GM18498 (cell line): ENCODE measurements around the gene CLCN2.

Source experiments
- ATAC-seq: cut with Tn5 transposase; IDR thresholded peaks from one replicate; pipeline ENCODE4 v1.9.1; 2021; ENCODE audit warnings: mild to moderate bottlenecking, moderate library complexity; ENCODE audit not compliant: unreplicated experiment

CLCN2 gene

DNA sequence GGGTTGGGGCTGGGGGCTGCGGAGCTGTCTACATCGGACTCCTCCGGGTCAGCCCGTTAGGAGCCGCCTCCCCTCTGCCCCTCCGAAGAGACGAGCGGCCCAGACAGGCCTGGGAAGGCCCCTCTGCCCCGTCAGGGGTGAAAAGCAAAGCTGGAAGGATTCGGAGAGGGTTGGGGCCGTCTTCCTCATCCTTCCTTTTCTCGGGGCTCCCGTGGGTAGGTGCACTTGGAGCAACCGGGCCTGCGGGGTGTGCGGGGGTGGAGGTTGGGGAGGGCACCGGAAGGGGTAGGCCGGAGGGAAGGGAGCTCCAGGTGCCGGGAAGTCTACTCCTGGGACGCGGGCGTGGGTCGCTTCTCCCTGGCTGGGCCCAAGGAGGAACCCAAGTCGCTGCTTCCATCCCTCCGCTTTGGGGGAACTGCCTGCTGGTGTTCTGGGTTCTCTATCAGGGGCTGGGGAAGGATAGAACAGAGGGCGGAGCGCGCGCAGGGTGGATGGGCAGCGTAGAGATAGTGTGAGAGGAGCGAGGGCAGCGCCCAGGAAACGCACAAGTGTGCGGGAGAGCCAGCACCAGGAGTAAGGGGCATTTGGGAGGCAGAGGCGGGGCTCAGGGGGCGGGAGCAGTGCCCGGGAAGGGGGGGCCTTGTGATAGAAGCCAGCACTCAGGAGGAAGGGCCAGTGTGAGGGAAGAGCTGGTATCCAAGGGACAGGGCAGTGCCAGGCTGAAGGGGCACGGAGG is 695 bp upstream of the CLCN2 start:
- peak; percentile 6 for ATAC-seq

GRCh38 chr3:184360929-184361531 is 375 bp downstream of the CLCN2 start:
- ATAC-seq: peak; percentile 4

- no peak for ATAC-seq
Measured at GRCh38 chr3:184360070-184360928, 1.1 kb downstream of the CLCN2 start.

DNA sequence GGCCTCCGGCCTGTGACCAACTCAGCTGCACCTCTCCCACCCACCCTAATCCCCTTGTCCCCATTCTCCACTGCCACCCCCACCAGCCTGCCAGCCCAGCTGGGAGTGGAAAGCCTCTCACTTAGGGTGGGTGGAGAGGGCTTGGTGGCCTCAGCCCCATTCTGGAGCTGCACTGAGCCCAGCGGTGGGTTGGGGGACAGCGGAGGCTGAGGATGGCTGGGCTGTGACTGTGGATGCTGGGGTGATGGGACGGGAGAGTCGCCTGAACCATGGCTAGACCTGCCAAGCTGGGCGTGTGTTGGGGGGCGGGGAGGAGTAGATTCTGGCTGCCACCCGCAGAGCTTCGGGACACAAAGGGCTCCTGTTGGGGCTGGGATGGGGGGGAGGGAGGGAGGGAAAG is 1.8 kb downstream of the CLCN2 start:
- ATAC-seq: no peak

DNA sequence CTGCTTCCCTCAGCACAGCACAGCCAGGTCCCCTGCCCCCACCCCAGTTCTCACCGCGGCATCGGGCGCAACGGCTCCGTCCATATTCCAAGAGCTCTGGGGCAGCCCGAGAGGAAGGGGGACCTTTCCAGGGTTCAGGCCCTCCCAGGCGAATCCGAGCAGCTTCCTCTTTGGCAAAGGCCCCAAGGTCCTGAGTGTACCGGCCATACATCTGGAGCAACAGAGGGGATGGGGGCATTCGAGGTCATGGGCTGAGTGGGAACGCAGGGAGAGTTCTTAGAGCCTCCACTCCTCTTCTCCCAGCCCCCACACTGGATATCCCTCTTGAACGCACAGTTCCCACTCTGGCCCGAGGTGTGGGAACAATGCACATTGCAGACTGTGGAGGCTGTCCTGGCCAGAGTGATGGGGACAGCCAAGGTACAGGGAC is 2.5 kb downstream of the CLCN2 start:
- no peak for ATAC-seq

DNA sequence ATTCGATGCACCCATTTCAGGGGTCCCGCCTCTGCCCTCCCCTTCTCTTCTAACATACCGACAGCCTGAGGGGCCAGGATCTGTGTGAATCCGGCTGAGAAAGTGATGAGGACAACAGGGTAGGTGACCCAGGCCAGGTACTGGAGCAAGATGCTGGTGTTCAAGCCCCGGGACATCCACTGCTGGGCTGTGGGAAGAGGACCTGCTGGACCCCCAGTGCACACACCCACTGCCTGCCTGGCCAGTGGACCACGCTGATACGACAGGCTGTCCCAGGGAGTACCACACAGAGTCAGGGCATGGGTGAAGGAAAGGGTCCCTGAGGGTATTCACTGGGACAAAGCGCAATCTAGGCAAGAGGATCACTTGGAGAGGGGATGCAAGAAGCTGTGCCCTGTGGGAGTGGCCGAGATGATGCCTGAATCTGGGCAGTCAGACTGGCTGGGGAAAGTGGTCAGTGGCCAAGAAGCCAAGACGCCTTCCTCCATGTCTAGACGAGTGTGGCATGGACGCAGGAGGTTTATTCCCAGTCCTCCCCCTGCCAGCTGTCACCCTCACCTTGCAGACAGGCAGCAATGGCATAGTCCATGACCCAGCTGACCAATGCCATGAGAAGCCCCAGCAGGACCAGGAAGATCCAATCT is 3.2 kb downstream of the CLCN2 start:
- no peak for ATAC-seq

DNA sequence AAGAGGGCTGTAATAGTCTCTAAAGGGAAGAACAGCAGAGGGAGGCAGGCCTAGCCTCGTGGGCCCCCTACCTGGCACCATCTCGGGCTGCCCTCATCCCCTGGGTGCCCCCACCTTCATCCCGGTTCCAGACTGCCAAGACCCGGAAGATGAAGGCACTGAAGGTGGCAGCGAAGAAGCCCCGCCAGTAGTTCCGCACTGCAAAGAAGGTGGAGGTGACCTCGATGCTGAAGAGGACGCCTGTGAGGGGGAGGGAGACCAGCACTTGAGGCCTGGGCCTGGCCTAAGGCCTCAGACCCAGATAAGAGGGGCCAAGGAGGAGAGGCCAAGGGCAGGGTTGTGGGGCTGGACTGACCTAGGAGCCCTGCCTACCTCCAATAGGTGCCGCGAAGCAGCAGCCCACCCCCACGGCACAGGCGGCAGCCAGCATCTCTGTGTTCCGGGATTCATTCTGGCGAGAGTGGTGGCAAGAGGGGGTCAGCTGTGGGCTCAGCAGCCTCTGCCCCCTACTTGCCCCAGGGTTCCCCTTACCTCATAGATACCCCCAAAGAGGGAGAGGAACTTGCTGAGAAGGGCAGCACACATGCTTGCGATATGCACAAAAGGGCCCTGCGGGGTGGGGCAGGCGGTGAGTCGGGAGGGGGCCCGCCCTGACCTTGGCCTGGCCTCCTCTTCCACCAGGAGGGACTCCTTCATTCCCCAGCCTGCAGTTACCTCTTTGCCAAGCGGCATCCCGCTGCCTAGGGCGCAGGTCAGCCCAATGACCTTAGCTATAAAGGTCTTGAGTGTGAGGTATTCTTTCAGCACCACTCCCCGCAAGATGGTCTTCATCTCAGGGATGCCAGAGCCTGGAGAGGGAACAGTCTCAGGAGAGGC is 3.9 kb downstream of the CLCN2 start:
- ATAC-seq: no peak

DNA sequence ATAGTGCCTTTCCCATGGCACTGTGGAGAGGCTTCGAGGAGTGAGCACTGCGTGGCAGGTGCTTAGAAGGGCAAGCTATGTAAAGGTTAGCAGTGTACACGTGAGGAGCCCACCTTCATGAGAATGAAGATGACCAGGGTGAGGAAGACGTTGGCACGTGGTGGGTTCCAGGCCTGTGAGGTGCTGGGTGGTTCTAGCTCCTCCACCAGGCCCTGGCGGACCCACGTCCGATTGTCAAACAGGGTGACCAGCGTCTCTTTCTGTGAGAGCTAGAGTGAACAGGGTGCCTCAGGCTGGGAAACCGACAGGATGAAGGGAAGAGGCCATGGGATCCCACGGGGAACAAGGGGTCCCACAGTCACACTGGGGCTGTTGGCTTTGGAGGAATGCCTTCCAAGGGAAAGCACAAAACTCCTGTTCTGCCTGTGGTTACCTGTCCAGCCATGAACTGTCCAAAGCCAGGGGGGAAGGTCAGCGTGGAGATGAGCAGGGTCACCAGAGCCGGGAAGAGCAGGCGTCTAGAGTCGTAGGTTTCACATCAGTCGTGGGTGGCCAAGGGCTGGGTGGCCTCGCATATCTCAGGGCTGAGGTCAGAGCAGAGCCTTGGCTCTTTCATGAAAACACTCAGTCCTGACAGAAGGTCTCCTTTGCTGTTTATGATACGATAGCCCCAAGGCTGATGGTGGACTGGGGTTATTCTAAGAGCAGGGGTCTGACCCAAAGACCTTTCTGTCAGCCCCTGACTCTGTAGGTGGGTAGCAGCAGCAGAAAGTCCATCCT is 6.0 kb downstream of the CLCN2 start:
- no peak for ATAC-seq

DNA sequence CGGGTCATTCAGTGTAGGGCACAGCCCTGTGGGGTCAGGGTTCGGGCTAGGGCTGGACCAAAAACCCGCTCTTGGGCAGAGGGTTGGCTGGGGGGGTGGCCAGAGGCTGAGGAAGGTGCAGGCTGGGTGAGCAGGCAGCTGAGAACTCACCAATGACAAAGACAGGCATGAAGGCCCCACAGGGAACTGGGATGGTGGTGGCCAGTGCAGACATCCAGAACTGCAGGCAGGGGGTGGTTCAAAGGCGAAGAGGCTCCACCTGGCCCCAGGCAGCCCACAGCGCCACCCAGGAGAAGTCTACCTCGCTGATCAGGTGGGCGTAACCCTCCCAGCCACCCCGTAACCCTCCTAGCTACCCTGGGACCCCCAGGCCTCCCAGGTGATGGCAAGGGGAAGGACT is 6.7 kb downstream of the CLCN2 start:
- ATAC-seq: no peak

DNA sequence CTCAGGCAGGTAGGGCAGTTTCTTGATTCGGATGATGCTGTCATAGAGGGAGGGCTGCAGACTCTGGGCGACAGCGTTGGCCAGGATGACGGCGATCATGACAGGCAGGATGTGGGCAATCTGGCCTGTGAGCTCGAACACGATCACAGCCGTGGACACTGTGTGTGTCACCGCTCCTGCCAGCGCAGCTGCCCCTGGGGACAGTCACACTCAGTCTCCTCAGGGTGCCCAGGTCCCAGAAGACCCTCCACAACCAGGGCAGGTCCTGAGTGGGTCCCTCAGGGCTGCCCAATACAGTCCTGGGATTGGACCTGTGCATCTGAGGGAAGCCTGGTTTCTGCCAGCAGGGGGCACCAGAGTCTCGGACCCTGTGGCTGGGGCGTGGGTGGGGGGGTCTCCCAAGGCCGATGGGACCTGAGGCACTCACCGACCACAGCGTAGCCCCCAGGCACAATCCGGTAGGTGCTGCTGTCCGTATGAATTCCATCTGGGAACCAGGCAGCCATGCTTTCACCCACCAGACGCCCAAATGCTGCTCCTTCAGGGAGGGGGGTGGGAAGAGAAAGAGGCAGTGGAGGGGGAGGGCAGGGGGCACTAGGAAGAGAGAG is 7.2 kb downstream of the CLCN2 start:
- no peak for ATAC-seq

GRCh38 chr3:184353546-184353941 is 7.9 kb downstream of the CLCN2 start:
- ATAC-seq: no peak

GRCh38 chr3:184352897-184353545 is 8.4 kb downstream of the CLCN2 start:
- no peak for ATAC-seq

DNA sequence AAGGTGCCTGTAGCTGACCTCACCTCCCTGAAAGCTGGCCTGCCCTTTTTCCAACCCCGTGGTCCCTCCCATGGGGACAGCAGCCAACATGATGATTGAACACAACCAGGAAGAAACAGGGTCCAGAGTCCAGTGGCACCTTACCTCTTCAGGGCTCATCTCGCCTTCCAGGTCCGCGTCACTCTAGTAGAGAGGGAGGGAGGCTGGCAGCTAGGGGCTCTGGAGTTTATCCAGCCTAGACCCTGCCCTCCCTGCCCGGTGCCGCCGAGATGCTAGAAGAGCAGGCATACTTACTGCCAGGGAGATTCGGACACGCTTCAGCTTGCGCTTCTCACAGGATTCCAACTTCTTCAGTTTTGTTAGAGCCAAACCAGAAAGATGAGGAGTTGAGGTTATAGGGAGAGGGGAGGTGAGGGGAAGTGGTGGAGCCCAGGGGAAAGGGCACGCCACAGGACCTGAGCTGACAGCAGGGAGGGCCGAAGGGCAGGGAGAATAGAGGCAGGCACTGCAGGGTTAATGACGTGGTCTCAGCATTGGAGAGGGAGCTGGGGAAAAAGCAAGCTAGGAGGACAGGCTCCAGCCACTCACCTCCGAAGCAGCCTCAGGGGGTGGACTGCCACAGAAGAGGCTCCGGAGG is 9.1 kb downstream of the CLCN2 start:
- ATAC-seq: no peak

- ATAC-seq: no peak
Measured at GRCh38 chr3:184351511-184352148, 9.8 kb downstream of the CLCN2 start.

- ATAC-seq: no peak
Measured at GRCh38 chr3:184350618-184351017, 10.8 kb downstream of the CLCN2 start.

- no peak for ATAC-seq
Measured at GRCh38 chr3:184349563-184350470, 11.6 kb downstream of the CLCN2 start.

DNA sequence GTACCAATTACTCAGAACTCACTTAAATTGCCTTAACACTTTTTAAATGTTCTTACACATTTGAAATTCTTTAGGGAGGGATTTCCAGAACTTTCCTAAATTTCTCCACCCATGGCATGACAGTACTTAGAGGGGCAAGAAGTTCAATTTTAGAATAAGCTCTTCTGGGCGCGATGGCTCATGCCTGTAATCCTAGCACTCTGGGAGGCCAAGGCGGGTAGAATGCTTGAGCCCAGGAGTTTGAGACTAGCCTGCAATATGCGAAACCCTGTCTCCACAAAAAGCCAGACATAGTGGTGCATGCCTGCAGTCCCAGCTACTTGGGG is 13.4 kb downstream of the CLCN2 start:
- ATAC-seq: no peak
